ENCODE results near the gene LUZP2. TPM values are rescaled to one million over a fixed set of nuclear protein-coding genes. Genes with fewer than 3 reads are reported as not detected.

LUZP2 gene
- total and polyA plus RNA-seq, 2 of the 8 experiments (the other 6 are each of a cell fraction or from before 2014, with no cell fraction given): 0.79 to 1.5 TPM

DNA sequence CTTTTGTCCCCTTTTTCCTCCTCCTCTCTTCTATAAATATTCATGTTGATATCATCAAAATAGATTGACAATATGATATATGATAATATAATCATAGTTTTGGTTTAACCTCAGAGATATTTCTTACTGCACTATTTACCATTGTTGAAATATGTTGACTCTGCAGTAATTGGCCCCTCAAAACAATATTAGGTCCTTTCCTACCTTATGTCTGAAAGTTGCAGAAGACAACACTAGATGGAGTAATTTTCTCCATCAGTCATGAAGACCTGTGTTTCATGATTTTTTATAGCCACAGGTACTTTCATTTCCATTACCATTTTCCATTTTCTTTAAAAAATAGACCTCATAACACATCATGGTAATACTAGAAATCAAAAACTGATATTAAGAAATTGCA lies 284.4 kb downstream of the LUZP2 start:
- Histone ChIP-seq H3K9ac (replicated peaks in 1 of 4; ENCODE audit: extremely low read depth in 1 of 4, low read depth in 3 of 4, low read length in 3 of 4) (no peak overlapping the region), H3K14ac (ENCODE audit: insufficient read length) (no peak overlapping the region), H3K79me2 (ENCODE audit: control insufficient read depth in 1 of 2, insufficient read depth in 2 of 2, low read length in 2 of 2) (no peaks in the 10 kb centered on the region), H2BK15ac (ENCODE audit: low read length) (no peak overlapping the region), H3K4ac (replicated peaks; ENCODE audit: insufficient read length, low read depth, low read length) (no peak overlapping the region), H3K4me2 (ENCODE audit: insufficient read depth in 1 of 2, low read depth in 2 of 2, low read length in 2 of 2) (no peak overlapping the region), H3K56ac (replicated peaks; ENCODE audit: insufficient read length, low read depth, low read length) (no peak overlapping the region), H3K36me3 (ENCODE audit: control insufficient read depth in 2 of 4, insufficient read depth in 4 of 4, low read length in 3 of 4) (no peaks in the 10 kb centered on the region), H4K8ac (ENCODE audit: extremely low read depth, insufficient read depth, low read length) (no peak overlapping the region), H4K91ac (replicated peaks; ENCODE audit: insufficient read length, low read length) (no peak overlapping the region), H3K27ac (ENCODE audit: low read depth, low read length) (no peak overlapping the region), H3K23me2 (ENCODE audit: low read depth, low read length) (no peaks in the 10 kb centered on the region), H3K9me3 (ENCODE audit: insufficient read depth in 2 of 2, low read depth in 1 of 2, low read length in 1 of 2) (no peaks in the 10 kb centered on the region), H3K27me3 (replicated peaks in 1 of 4; ENCODE audit: control insufficient read depth in 3 of 4, extremely low read depth in 1 of 4, insufficient read depth in 3 of 4, low read length in 3 of 4) (no peaks in the 10 kb centered on the region), H2AFZ (ENCODE audit: low read length) (no peak overlapping the region), H3K23ac (ENCODE audit: insufficient read length) (no peak overlapping the region), H2BK5ac (ENCODE audit: low read depth, low read length) (no peak overlapping the region), H2AK5ac (ENCODE audit: low read depth, low read length) (no peak overlapping the region), H2BK12ac (ENCODE audit: low read depth, low read length) (no peak overlapping the region), H3K18ac (ENCODE audit: extremely low read depth, low read length) (no peak overlapping the region), H2BK120ac (replicated peaks; ENCODE audit: low read depth, low read length) (no peak overlapping the region), H4K20me1 (replicated peaks in 1 of 2; ENCODE audit: control insufficient read depth in 1 of 2, insufficient read depth in 2 of 2, low read length in 2 of 2) (no peaks in the 10 kb centered on the region), H3K79me1 (ENCODE audit: low read depth, low read length) (no peaks in the 10 kb centered on the region), H4K5ac (ENCODE audit: insufficient read length, low read depth, low read length) (no peak overlapping the region), H3K4me1 (replicated peaks in 1 of 4; ENCODE audit: control insufficient read depth in 3 of 4, insufficient read depth in 4 of 4, low read length in 3 of 4) (peaks cover 0 to 6% (median 3%) of the 10 kb centered on the region in 4 experiments; a peak in 2 of 7 replicates), H3K4me3 (ENCODE audit: extremely low read depth in 1 of 4, insufficient read depth in 2 of 4, low read depth in 3 of 4, low read length in 4 of 4) (no peak overlapping the region), H2BK20ac (ENCODE audit: low read length) (no peak overlapping the region)
- DNase-seq (ENCODE audit: low read depth in 1 of 2, low spot score in 2 of 2) (no peak), FAIRE-seq (no peak)
- ChIA-PET POLR2A (ENCODE audit: partially characterized antibody) (no interaction called here), CTCF (ENCODE audit: partially characterized antibody) (interaction anchor here (0.6 to 2.3 kb wide), 10 partner anchors 9 to 1356 kb away, joined by 3 to 11 read pairs (median 3); no protein-coding TSS in a partner anchor)
- TF ChIP-seq SIRT6 (IDR thresholded peaks at IDR 0.05; ENCODE audit: low read length) (no peak), ZNF274 (IDR thresholded peaks at IDR 0.05; ENCODE audit: borderline replicate concordance, extremely low read depth, low read length) (no peak), BRCA1 (IDR thresholded peaks at IDR 0.05; ENCODE audit: low read depth, low read length) (no peak), TAF7 (optimal IDR thresholded peaks at IDR 0.05; ENCODE audit: borderline replicate concordance, low read depth, low read length) (no peak), CREB1 (IDR thresholded peaks at IDR 0.05) (no peak), KDM1A (IDR thresholded peaks at IDR 0.05; ENCODE audit: borderline replicate concordance, low read length) (no peak)
- TF ChIP-seq, protein P1, sequence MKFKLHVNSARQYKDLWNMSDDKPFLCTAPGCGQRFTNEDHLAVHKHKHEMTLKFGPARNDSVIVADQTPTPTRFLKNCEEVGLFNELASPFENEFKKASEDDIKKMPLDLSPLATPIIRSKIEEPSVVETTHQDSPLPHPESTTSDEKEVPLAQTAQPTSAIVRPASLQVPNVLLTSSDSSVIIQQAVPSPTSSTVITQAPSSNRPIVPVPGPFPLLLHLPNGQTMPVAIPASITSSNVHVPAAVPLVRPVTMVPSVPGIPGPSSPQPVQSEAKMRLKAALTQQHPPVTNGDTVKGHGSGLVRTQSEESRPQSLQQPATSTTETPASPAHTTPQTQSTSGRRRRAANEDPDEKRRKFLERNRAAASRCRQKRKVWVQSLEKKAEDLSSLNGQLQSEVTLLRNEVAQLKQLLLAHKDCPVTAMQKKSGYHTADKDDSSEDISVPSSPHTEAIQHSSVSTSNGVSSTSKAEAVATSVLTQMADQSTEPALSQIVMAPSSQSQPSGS (IDR thresholded peaks at IDR 0.05; ENCODE audit: low read length): no peak

All from H1 (cell line).